ENCODE data around the gene MPO. TPM values are rescaled to one million over a fixed set of nuclear protein-coding genes. Genes with fewer than 3 reads are reported as not detected.

Gene MPO
- total RNA-seq, 1 experiment from 2014 or later, result not detected

- TF ChIP-seq PREB (CRISPR knock-in tag; IDR thresholded peaks at IDR 0.05; ENCODE audit: borderline replicate concordance) (no peak), IRF1 (CRISPR knock-in tag; IDR thresholded peaks at IDR 0.05) (no peak), ZBTB21 (CRISPR knock-in tag; IDR thresholded peaks at IDR 0.05; ENCODE audit: borderline replicate concordance) (no peak), SOX15 (CRISPR knock-in tag; IDR thresholded peaks at IDR 0.05) (no peak), RELA (CRISPR knock-in tag; IDR thresholded peaks at IDR 0.05; ENCODE audit: borderline replicate concordance) (no peak), ZNF281 (CRISPR knock-in tag; IDR thresholded peaks at IDR 0.05) (no peak)
Measured at GRCh38 chr17:58263773-58264172, 17.0 kb downstream of the MPO start (continued).

- TF ChIP-seq HMGA2 (CRISPR knock-in tag; IDR thresholded peaks at IDR 0.05), result no peak
- TF ChIP-seq AFF4 (CRISPR knock-in tag; IDR thresholded peaks at IDR 0.05; ENCODE audit: borderline replicate concordance), result no peak
- no peak for TF ChIP-seq ZNF423 (CRISPR knock-in tag; IDR thresholded peaks at IDR 0.05)
- no peak for TF ChIP-seq CREB1 (CRISPR knock-in tag; IDR thresholded peaks at IDR 0.05)
- TF ChIP-seq GABPB1 (CRISPR knock-in tag; IDR thresholded peaks at IDR 0.05), result no peak
- TF ChIP-seq ZNF138 (CRISPR knock-in tag; conservative IDR thresholded peaks at IDR 0.05), result no peak
- TF ChIP-seq ZNF263 (CRISPR knock-in tag; IDR thresholded peaks at IDR 0.05; ENCODE audit: low read depth), result no peak
- TF ChIP-seq SOX15 (CRISPR knock-in tag; IDR thresholded peaks at IDR 0.05), result no peak
- ATAC-seq, result no peak
- no peaks in the 10 kb centered on the region for H3K9me3 Mint-ChIP-seq
- no peak for DNase-seq (ENCODE audit: low spot score)
- H3K4me1 Mint-ChIP-seq, result no peaks in the 10 kb centered on the region
- no peak overlapping the region for H3K27ac Mint-ChIP-seq
- H3K4me3 Mint-ChIP-seq, result no peak overlapping the region
- POLR2A ChIA-PET, result no interaction called here
- CTCF ChIA-PET, result interaction anchor here (0.6 to 1.3 kb wide), 2 partner anchors 23 to 1182 kb away, joined by 3 to 4 read pairs; no protein-coding TSS in a partner anchor
- peaks cover 81% of the 10 kb centered on the region for H3K27me3 Mint-ChIP-seq (ENCODE audit: low read depth)
- H3K36me3 Mint-ChIP-seq, result no peaks in the 10 kb centered on the region
Measured at GRCh38 chr17:58262149-58262548, 18.6 kb downstream of the MPO start.

GRCh38 chr17:58254803-58255202 is 25.9 kb downstream of the MPO start:
- Mint-ChIP-seq H3K4me1 (peaks cover 5% of the 10 kb centered on the region), H3K4me3 (peak overlapping the region; percentile 32; the same call in 1 of the 2 replicates), H3K27me3 (ENCODE audit: low read depth) (peaks cover 76% of the 10 kb centered on the region), H3K9me3 (peaks cover 7% of the 10 kb centered on the region), H3K27ac (no peak overlapping the region), H3K36me3 (peaks cover 5% of the 10 kb centered on the region)
- POLR2A ChIA-PET, result interaction anchor here (0.6 kb wide), 1 partner anchor 29 kb away, joined by 3 read pairs; no protein-coding TSS in a partner anchor
- ATAC-seq (peak; percentile 99), DNase-seq (ENCODE audit: low spot score) (peak; percentile 65)
- CTCF ChIA-PET, result interaction anchor here (0.6 to 2.9 kb wide), 15 partner anchors 9 to 391 kb away, joined by 3 to 24 read pairs (median 4); partner anchors contain the start of genes EPX, MKS1, RNF43 and SUPT4H1
- TF ChIP-seq USF1 (CRISPR knock-in tag; IDR thresholded peaks at IDR 0.05) (peak; percentile 24; the same call in 1 of the 2 replicates), TP53 (CRISPR knock-in tag; IDR thresholded peaks at IDR 0.05) (0 out of 2 replicates have a peak, but pooled peaks have one; percentile 31), ETV6 (CRISPR knock-in tag; IDR thresholded peaks at IDR 0.05) (0 out of 2 replicates have a peak, but pooled peaks have one; percentile 26), KAT7 (CRISPR knock-in tag; IDR thresholded peaks at IDR 0.05; ENCODE audit: borderline replicate concordance) (no peak), ZNF263 (CRISPR knock-in tag; IDR thresholded peaks at IDR 0.05; ENCODE audit: low read depth) (peak; percentile 86), USF2 (CRISPR knock-in tag; IDR thresholded peaks at IDR 0.05) (peak; percentile 39; the same call in 1 of the 2 replicates), ZBTB21 (CRISPR knock-in tag; IDR thresholded peaks at IDR 0.05; ENCODE audit: borderline replicate concordance) (no peak), MAX (CRISPR knock-in tag; IDR thresholded peaks at IDR 0.05) (peak; percentile 64; the same call in 1 of the 2 replicates)
